Upper lobe of left lung (tissue), 6 donors: Measurements from ENCODE around the gene ATXN7L2. TPM values are rescaled to one million over a fixed set of nuclear protein-coding genes. Genes with fewer than 3 reads are reported as not detected.

Experiments used
- ATAC-seq, 2 donors: fragments of 200-7000 bp; cut with Tn5 transposase; one replicate each; pipeline ENCODE4 v1.9.1; 2022; ENCODE audit warnings: mild to moderate bottlenecking in 2 of 2, moderate library complexity in 2 of 2; ENCODE audit not compliant: low FRiP score in 2 of 2
- DNase-seq, 2 donors: peaks; one replicate each; pipeline ENCODE4 v3.0.0-alpha.2; 2019 to 2020
- H3K27ac ChIP-seq, 4 donors: fragments of 200-600 bp; sonication (generic); one replicate each; pipeline ENCODE4 v1.5.1; 2016 to 2019
- H3K27me3 ChIP-seq, 4 donors: fragments of 200-600 bp; sonication (generic); one replicate each; pipeline ENCODE4 v1.5.1; 2017 to 2019
- H3K36me3 ChIP-seq, 4 donors: fragments of 200-600 bp; sonication (generic); one replicate each; pipeline ENCODE4 v1.5.1; 2016 to 2019
- H3K4me1 ChIP-seq, 4 donors: fragments of 200-600 bp; sonication (generic); one replicate each; pipeline ENCODE4 v1.5.1; 2018 to 2019
- H3K4me3 ChIP-seq, 4 donors: fragments of 200-600 bp; sonication (generic); one replicate each; pipeline ENCODE4 v1.5.1; 2017 to 2019; ENCODE audit warnings: mild to moderate bottlenecking in 2 of 4, moderate library complexity in 1 of 4
- H3K9me3 ChIP-seq, 4 donors: fragments of 200-600 bp; sonication (generic); one replicate each; pipeline ENCODE4 v1.5.1; 2018 to 2019
- EP300 ChIP-seq, 4 donors: sonication (generic); formaldehyde crosslinking; IDR thresholded peaks; one replicate each; pipeline ENCODE4 v1.5.1; 2017; ENCODE audit warnings: antibody characterized with exemption in 4 of 4, control low read depth in 2 of 4
- POLR2A ChIP-seq, 4 donors: fragments of 450-650 bp; IDR thresholded peaks; one replicate each; pipeline ENCODE4 v1.5.1; 2016 to 2017; ENCODE audit warnings: antibody characterized with exemption in 4 of 4, mild to moderate bottlenecking in 2 of 4
- POLR2AphosphoS5 ChIP-seq, 2 donors: sonication (generic); formaldehyde crosslinking; IDR thresholded peaks; one replicate each; pipeline ENCODE4 v1.5.1; 2017; ENCODE audit warnings: antibody characterized with exemption in 2 of 2
- WGBS, 2 donors: methylation state at CpG; one replicate each; pipeline ENCODE4 v1.1.5; 2017 to 2018; 5-methylcytosine and 5-hydroxymethylcytosine counted together
- total RNA-seq, 6 donors: library from RNA; depleted of rRNA in 4 of 6; stranded (reverse); fragments of >200 nt in 4 of 6; gene quantifications; one replicate each; pipeline versions ENCODE4 v1.1.0 to v1.2.1, GENCODE V29; 2016 to 2021
- TF ChIP-seq, protein P1 (sequence below), 6 experiments: fragments of 450-650 bp in 4 of 6; fragments of 200-600 bp in 2 of 6; sonication (generic) in 2 of 6; IDR thresholded peaks; one replicate each; pipeline ENCODE4 v1.5.1; 2016 to 2019; ENCODE audit warnings: antibody characterized with exemption in 6 of 6
- donor health status: DM: no; HTN: no; CAD: no; lungs with moderate emphysema.
- donor health status: DM: no; HTN: yes; CAD: no; lungs with severe emphysema.

The ATXN7L2 gene
- total RNA-seq, 6 donors from 2014 or later = 2.3 to 19.9 (median 5.3) TPM

DNA sequence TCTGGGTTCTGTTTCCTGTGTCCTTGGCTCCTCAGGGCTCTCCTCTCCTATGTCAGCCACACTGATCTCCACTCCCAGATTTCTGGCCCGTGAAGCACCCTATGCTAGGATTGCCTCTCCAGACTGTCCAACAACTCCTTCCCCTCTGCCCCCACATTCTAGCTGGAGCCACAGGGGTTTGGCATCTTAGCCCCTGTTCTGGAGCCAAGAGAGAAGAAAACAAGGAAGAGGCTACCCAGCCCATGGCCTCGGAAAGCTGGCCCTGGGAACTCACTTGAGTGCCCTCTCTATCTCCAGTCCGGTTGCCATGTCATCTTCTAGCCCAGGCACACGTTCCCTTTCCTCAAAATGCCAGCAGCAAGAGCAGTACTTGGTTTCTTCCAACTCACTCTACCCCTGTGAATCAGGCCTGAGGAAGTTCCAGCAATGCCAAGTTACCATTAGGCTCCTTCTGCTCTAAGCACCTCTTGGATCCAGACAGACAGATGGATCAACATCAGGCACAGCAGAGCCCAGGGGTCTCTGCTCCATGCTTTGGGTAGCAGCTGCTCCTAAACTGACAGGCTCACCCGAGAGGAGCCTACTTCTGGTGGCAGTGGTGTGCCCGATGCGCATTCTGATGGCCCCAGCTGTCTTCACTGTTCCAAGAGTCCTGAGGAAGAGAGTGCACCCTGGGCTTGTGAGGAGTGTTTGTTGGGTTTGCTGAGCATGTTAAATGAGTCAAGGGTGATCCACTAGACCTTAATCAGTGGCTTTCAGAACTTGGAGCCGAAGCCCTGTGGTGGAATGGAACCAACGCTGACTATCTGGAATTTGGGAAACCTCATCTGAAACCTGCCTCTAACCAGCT lies 44.4 kb downstream of the ATXN7L2 start:
- H3K4me1 ChIP-seq = peaks cover 6 to 13% (median 8%) of the 10 kb centered on the region in 4 donors
- no peaks in the 10 kb centered on the region for H3K9me3 ChIP-seq
- DNase-seq = no peak
- ATAC-seq = no peak
- 73 to 76% methylated on average over 6 to 9 of the region's 9 CpGs for WGBS, 2 donors
- TF ChIP-seq, protein P1, sequence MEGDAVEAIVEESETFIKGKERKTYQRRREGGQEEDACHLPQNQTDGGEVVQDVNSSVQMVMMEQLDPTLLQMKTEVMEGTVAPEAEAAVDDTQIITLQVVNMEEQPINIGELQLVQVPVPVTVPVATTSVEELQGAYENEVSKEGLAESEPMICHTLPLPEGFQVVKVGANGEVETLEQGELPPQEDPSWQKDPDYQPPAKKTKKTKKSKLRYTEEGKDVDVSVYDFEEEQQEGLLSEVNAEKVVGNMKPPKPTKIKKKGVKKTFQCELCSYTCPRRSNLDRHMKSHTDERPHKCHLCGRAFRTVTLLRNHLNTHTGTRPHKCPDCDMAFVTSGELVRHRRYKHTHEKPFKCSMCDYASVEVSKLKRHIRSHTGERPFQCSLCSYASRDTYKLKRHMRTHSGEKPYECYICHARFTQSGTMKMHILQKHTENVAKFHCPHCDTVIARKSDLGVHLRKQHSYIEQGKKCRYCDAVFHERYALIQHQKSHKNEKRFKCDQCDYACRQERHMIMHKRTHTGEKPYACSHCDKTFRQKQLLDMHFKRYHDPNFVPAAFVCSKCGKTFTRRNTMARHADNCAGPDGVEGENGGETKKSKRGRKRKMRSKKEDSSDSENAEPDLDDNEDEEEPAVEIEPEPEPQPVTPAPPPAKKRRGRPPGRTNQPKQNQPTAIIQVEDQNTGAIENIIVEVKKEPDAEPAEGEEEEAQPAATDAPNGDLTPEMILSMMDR (IDR thresholded peaks at IDR 0.05) = no peak
- TF ChIP-seq POLR2A (IDR thresholded peaks at IDR 0.05) (no peak), EP300 (IDR thresholded peaks at IDR 0.05) (no peak), POLR2AphosphoS5 (IDR thresholded peaks at IDR 0.05) (no peak)
- no peaks in the 10 kb centered on the region for H3K36me3 ChIP-seq
- H3K27ac ChIP-seq = no peak overlapping the region
- H3K27me3 ChIP-seq = no peaks in the 10 kb centered on the region
- H3K4me3 ChIP-seq = no peak overlapping the region

DNA sequence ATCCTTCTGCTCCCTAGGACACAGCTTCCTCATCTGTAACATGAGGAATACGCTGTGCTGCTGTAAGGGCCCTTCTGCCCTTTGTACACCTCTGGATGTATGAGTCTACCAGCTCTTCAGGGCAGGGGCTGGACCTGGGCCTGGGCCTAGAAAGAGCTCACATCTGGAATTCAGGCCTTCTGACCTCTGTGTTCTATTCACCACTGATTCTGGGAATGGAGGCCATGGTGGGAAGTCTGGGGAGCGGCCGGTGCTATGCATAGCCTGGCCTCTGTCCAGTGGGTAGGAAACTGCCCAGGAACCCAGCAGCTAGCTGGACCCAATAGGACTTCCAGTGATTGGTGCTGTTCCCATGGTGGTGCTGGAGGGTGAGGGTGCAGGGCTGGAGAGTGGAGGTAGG lies 45.0 kb downstream of the ATXN7L2 start:
- Histone ChIP-seq H3K4me1 (peaks cover 6 to 13% (median 8%) of the 10 kb centered on the region in 4 donors), H3K27ac (no peak overlapping the region), H3K27me3 (no peaks in the 10 kb centered on the region), H3K9me3 (no peaks in the 10 kb centered on the region), H3K4me3 (no peak overlapping the region), H3K36me3 (no peaks in the 10 kb centered on the region)
- 93 to 100% methylated on average over 3 of the region's 3 CpGs for WGBS, 2 donors
- DNase-seq = no peak
- TF ChIP-seq POLR2A (IDR thresholded peaks at IDR 0.05) (no peak), POLR2AphosphoS5 (IDR thresholded peaks at IDR 0.05) (no peak), EP300 (IDR thresholded peaks at IDR 0.05) (no peak)
- TF ChIP-seq, protein P1 (IDR thresholded peaks at IDR 0.05) = no peak
- ATAC-seq = no peak

DNA sequence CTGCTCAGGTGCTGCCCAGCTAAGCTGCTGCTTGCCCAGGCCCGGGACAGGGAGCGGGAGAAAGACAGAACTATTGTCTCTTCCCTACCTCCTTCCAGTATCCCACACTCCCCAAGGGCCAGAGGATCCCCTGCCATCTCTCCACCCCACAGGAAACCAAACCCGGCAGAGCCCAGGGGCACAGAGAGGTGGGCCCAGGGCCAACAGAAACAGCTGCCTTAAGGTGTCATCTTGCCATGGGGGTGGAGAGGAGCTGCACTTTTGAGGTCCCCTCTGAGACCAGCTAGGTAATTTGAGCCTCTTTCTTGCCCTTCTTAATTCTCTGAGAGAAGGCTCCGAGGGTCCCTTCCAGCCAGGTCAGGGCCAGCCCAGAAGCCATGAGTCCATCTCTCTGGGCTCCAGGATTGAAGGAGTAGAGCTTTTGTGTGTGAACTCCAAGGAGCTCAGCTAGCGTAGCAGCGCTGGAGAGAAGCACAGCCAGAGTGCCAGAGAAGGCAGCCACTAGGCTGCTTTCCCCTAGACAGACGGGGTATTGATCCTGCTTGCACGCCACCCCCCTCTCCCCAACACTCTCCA lies 46.3 kb downstream of the ATXN7L2 start:
- peaks cover 6 to 13% (median 8%) of the 10 kb centered on the region in 4 donors for H3K4me1 ChIP-seq
- no peak for ATAC-seq
- peak overlapping the region in 1 of 4 donors; percentile 13 for H3K27ac ChIP-seq
- 71 to 82% methylated on average over 8 of the region's 8 CpGs for WGBS, 2 donors
- DNase-seq = no peak
- no peaks in the 10 kb centered on the region for H3K9me3 ChIP-seq
- TF ChIP-seq EP300 (IDR thresholded peaks at IDR 0.05) = no peak
- no peak for TF ChIP-seq POLR2AphosphoS5 (IDR thresholded peaks at IDR 0.05)
- TF ChIP-seq, protein P1 (IDR thresholded peaks at IDR 0.05) = no peak
- no peak for TF ChIP-seq POLR2A (IDR thresholded peaks at IDR 0.05)
- H3K4me3 ChIP-seq = no peak overlapping the region
- no peaks in the 10 kb centered on the region for H3K36me3 ChIP-seq
- no peaks in the 10 kb centered on the region for H3K27me3 ChIP-seq

DNA sequence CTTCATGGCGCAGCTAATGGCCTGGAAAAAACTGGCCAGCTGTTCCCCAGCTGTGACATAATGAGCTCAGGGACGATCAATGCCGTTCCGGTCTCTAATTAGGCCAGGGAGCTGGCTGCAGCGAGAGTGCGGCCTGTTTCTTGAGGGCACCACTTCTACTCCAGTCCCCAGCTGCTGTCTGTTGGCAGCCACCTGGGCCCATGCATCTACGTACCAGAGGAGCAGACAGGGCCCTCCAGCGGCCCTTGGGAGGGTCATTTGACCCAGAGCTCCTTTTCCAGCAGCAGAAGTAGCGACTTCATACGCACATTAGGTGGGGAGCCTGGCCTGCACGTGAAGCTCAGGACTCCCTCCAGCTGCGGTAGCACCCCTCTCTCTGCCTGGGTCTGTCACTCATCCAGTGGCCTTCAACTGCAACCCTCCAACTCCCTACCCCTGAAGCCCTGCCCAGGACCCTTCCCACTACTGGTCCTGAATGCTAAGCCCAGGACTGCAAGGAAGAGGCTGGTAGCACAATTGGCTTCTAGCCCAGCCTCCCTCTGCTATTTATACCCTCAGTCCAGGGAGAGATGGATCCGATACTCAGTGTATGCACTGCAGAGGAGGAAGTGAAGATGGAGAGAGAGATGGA lies 46.9 kb downstream of the ATXN7L2 start:
- DNase-seq = no peak
- no peak for ATAC-seq
- H3K4me3 ChIP-seq = no peak overlapping the region
- no peaks in the 10 kb centered on the region for H3K9me3 ChIP-seq
- H3K27me3 ChIP-seq = no peaks in the 10 kb centered on the region
- TF ChIP-seq POLR2AphosphoS5 (IDR thresholded peaks at IDR 0.05) (no peak), POLR2A (IDR thresholded peaks at IDR 0.05) (no peak), EP300 (IDR thresholded peaks at IDR 0.05) (no peak)
- TF ChIP-seq, protein P1 (IDR thresholded peaks at IDR 0.05) = no peak
- H3K36me3 ChIP-seq = no peaks in the 10 kb centered on the region
- H3K4me1 ChIP-seq = peaks cover 6 to 13% (median 8%) of the 10 kb centered on the region in 4 donors
- WGBS, 2 donors = 81 to 85% methylated on average over 8 to 13 of the region's 13 CpGs
- H3K27ac ChIP-seq = peak overlapping the region in 1 of 4 donors; percentile 13
